GM12892 (cell line): ENCODE results near the gene PRPF38A.
"Not testable (repeated sequence)": the region's sequence is repeated elsewhere in the genome, so short reads cannot be mapped to it uniquely, and the experiment has no call there.

Experiments used
- DNase-seq: peaks from one replicate; pipeline ENCODE4 v3.0.0; 2011; ENCODE audit not compliant: insufficient read length
- FAIRE-seq: peaks from 2 replicates; lab custom pipeline; 2011; peaks lifted over from hg19 to GRCh38; lab: Jason Lieb, UNC
- POLR2A ChIP-seq: IDR thresholded peaks from 2 replicates; pipeline ENCODE4 v1.6.1; 2011; ENCODE audit warnings: low read depth, low read length, control low read depth
- POLR2AphosphoS5 ChIP-seq: IDR thresholded peaks from 2 replicates; pipeline ENCODE4 v1.6.1; 2011; ENCODE audit warnings: low read depth, low read length, control low read depth
- TAF1 ChIP-seq: IDR thresholded peaks from 2 replicates; pipeline ENCODE4 v1.6.1; 2011; ENCODE audit warnings: low read depth, mild to moderate bottlenecking, control low read depth, low read length, borderline replicate concordance

Gene PRPF38A

DNA sequence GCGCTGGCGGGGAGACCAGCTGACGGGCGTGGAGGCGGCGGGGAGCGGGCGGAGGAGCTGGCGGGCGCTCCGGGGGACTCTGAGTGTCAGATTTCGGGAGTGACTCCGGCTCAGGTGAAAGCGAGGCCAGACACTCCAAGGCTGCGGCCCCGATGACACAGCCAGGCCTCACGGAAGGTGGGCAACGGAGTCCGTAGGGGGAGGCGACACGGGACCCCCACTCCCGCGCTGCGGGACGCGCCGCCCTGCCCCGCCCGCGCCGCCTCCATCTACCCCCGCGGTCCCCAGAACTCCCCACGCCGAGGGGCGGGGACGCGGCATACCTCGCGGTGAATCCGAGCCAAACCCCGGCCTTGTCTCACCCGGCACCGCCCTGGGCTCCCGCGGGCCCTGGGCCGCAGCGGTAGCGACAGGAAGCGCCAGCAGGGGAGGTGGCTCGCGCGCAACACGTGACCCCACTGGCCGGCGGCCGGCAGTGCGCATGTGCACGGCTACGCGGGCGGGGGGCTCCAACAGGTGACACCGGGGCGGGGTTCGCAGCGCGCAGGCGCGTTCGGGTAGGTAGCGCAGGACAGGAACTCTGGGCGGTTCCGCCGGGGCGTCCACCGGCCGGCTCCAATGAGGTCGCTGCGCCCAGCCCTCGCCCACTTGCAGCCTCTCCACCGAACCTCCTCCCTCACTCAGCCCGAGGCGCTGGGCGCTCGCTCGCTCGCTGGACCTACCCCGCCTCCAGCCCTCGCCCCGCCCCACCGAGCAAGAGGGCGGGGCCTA, 38.5 kb upstream of the PRPF38A start, which contains the start of gene CC2D1B:
TSS of gene CC2D1B (minus strand) at position 460 of the 771 bp plus-strand sequence. CDS start 1,585 bp downstream, outside the sequence.
- FAIRE-seq, result peak; percentile 99
- TF ChIP-seq POLR2A, result peak; percentile 97
- TF ChIP-seq TAF1, result peak; percentile 74; the same call in 1 of the 2 replicates
- peak; percentile 84 for TF ChIP-seq POLR2AphosphoS5
- DNase-seq, result peak; percentile 96

DNA sequence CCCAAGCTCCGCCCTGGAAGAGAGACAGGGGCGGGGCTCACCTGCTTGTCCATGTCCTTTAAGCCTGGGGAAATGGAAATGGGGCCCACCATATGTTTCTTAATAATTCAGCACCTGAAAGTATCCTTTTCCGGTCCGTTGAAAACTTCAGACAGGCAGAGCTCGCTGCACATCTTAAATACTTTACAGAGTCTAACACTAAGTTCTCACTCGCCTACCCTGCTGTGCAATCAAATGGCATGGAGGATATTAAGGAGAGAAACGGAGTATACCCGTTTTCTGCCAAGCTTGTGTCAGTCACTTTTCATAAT, 37.9 kb upstream of the PRPF38A start:
- DNase-seq (no peak), FAIRE-seq (no peak)
- no peak for TF ChIP-seq TAF1
- no peak for TF ChIP-seq POLR2AphosphoS5
- TF ChIP-seq POLR2A, result no peak

DNA sequence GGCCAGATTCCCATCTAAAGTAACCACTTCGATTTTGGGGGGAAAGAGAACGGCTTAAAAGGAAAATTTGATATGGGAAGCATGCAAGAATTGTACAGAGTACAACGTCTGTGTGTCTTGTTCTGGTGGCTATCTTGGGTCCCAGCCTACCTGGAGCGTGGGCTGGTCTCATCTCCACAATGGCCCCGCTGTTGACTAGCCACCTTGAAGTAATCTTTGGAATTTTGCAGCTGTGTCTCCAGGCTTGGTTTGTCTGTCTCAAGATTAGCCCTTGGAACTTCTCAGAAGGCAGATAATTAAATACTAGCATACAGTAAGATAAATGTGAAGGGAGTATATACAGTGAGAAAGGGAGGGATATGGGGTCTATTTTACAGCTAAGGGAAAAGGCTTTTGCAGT, 37.1 kb upstream of the PRPF38A start:
- no peak for DNase-seq
- no peak for FAIRE-seq
- TF ChIP-seq POLR2A, result no peak
- no peak for TF ChIP-seq TAF1
- no peak for TF ChIP-seq POLR2AphosphoS5

DNA sequence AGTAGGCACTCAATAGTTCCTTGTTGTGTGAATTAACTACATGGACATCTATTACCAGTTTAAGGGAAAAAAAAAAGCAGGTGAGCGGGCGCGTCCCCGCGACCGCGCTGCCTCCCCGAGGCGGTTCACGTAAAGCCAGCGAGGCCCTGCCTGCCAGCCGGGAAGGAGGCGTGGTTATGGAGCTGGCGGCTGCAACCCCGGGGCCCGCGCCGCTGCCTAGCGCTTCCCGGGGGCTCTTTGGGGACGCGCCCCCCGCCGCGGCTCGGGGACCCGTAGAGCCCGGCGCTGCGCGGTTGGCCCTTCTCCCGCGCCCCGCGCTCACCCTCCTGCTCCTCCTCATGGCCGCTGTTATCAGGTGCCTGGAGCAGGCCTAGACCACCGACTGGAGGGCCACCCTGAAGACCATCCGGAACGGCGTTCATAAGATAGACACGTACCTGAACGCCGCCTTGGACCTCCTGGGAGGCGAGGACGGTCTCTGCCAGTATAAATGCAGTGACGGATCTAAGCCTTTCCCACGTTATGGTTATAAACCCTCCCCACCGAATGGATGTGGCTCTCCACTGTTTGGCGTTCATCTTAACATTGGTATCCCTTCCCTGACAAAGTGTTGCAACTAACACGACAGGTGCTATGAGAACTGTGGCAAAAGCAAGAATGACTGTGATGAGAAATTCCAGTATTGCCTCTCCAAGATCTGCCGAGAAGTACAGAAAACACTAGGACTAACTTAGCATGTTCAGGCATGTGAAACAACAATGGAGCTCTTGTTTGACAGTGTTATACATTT, 35.8 kb upstream of the PRPF38A start:
- no peak for TF ChIP-seq POLR2AphosphoS5
- no peak; the same call in 1 of the 2 replicates for TF ChIP-seq POLR2A
- TF ChIP-seq TAF1, result no peak
- peak; percentile 53 for DNase-seq
- peak; percentile 96 for FAIRE-seq

DNA sequence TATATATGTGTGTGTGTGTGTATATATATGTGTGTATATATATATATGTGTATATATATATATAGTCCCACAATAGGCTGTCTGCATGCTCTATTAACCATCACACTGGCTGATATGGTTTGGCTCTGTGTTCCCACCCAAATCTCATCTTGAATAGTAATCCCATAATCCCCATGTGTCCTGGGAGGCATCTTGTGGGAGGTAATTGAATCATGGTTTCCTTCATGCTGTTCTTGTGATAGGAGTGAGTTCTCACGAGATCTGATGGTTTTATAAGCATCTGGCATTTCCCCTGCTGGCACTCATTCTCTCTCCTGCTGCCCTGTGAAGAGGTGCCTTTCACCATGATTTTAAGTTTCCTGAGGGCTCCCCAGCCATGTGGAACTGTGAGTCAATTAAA, 34.6 kb upstream of the PRPF38A start:
- DNase-seq, FAIRE-seq: not testable (repeated sequence)

DNA sequence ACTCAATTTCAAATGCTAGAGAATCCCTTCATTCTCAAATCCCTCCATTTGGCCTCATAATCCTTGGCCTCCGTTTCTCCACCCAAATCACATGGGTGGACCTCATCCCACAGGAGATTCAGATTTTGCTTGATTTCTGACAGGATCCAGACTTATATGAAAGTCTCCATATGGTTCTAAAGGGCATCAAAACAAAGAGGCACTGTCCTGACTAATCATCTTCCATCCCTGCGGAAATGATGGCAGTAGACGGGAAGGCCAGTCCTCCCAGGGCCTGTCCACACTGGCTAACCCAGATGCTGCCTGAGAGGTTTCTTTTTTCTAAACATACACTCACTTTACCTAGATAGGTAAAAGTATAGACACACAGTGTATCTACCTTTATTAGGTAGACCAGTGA, 19.0 kb upstream of the PRPF38A start:
- FAIRE-seq (no peak), DNase-seq (no peak)
- TF ChIP-seq POLR2AphosphoS5 (no peak), POLR2A (no peak), TAF1 (no peak)

DNA sequence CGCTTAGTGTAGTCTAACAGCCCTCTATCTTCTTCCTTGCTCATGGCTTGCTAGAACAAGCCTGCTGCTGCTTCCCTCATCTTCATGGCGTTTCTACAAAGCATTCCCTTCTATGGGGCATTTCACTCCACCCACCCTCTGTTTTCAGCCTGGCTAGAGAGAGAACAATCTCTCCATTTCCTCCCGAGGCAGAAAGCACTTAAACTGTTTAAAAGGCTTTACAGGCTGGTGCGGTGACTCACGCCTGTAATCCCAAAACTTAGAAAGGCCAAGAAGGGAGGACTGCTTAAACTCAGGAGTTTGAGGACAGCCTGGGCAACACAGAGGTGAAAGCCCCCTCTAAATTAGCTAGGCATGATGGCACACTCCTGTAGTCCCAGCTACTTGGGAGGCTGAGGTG, 17.9 kb upstream of the PRPF38A start:
- no peak for TF ChIP-seq TAF1
- TF ChIP-seq POLR2A, result no peak
- no peak for TF ChIP-seq POLR2AphosphoS5
- no peak for FAIRE-seq
- DNase-seq, result no peak

DNA sequence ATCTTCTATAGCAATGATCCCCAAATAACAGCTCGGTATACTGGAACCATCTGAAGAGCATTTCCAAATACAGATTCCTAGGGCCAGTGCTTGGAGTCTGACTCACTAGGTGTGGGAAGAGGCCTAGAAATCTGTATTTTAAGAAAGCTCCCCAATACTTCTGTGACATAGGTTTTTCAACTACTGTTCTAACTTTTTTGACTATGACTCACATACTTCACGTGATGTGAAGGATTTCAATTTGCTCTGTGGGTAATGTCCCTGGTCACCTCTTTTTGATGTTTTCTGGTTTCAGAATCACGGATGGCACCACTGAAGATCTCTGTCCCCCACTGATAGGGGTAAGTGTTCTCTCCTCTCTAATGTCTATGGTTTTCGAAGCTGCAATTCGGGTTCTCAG, 11.2 kb upstream of the PRPF38A start:
- no peak for TF ChIP-seq TAF1
- TF ChIP-seq POLR2A, result no peak
- TF ChIP-seq POLR2AphosphoS5, result no peak
- no peak for DNase-seq
- FAIRE-seq, result no peak

DNA sequence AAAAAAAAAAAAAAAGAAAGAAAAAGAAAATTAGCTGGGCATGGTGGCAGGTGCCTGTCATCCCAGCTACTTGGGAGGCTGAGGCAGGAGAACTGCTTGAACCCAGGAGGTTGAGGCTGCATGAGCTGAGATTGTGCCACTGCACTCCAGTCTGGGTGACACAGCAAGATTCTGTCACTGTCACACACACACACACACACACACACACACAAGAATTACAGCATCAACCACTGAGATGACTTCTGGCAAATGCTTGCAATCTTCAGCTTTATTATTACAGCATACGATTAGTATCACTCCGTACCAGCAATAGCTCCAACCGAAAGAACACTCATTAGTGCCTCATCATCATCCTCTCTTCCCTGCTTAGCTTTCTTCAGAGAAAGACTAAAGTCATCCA, 4.8 kb upstream of the PRPF38A start:
- DNase-seq (no peak), FAIRE-seq (no peak)
- TF ChIP-seq POLR2A (no peak), TAF1 (no peak), POLR2AphosphoS5 (no peak)

DNA sequence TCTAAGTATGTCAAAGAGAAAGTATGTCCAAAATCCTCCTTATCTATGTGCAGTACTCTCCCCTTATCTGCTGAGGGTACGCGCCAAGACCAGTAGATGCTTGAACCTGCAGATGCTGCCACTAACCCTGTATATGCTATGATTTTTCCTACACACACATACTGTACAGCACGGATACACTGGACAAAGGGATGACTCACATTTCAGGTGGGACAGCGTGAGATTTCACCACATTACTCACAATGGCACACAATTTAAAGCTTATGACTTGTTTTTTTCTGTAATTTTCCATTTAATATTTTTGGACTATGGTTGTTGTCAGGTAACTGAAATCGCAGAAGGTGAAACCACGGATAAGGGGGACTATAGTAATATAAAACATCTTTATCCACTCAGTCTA, 4.3 kb upstream of the PRPF38A start:
- DNase-seq, result no peak
- FAIRE-seq, result no peak
- TF ChIP-seq POLR2AphosphoS5 (no peak), POLR2A (no peak), TAF1 (no peak)

DNA sequence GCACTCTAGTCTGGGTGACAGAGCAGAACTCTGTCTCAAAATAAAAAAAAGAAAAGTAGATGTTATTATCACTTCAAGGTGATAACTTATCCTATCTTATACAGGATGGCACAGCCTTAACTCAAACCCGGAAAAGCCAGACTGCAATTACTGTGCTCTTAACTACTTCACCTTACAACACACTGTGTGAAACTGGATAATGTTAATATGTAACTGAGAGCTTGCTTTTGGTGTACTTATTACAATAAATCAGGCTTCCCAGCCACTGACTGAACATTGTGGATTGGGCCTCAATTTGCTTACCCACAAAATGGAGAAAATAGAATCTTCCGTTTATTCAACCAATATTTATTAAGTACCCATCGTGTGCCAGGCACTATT, 1.6 kb upstream of the PRPF38A start:
- FAIRE-seq (no peak), DNase-seq (no peak)
- no peak for TF ChIP-seq TAF1
- no peak for TF ChIP-seq POLR2AphosphoS5
